B cell (primary cell): ENCODE measurements around the gene NDOR1. TPM values are rescaled to one million over a fixed set of nuclear protein-coding genes. Genes with fewer than 3 reads are reported as not detected.

ENCODE experiments used
- ATAC-seq: fragments of 200-7000 bp; cut with Tn5 transposase; one replicate; pipeline ENCODE4 v1.10.0; 2021; ENCODE audit warnings: low read depth, mild to moderate bottlenecking, moderate number of reproducible peaks, moderate library complexity
- CTCF ChIA-PET: fragments of 350-600 bp; sonication (Branson Sonifier 250); formaldehyde crosslinking; loops from one replicate; lab custom pipeline; 2021; ENCODE audit warnings: antibody characterized with exemption, inconsistent platforms; lab: Charles Lee
- POLR2A ChIA-PET: fragments of 350-600 bp; sonication (Branson Sonifier 250); formaldehyde crosslinking; loops from one replicate; lab custom pipeline; 2021; ENCODE audit warnings: antibody characterized with exemption; lab: Charles Lee
- DNase-seq: peaks from one replicate; pipeline ENCODE4 v3.0.0; 2013
- H2AFZ ChIP-seq: 2 replicates; pipeline ENCODE4 v1.6.1; 2012; ENCODE audit warnings: mild to moderate bottlenecking, low read depth, low read length; ENCODE audit not compliant: insufficient read depth, poor library complexity, severe bottlenecking
- H3K27ac ChIP-seq, 2 donors: 1 replicate in 1 of 2; 2 replicates in 1 of 2; pipeline ENCODE4 v1.5.1; 2012 to 2013; ENCODE audit warnings: low read length in 2 of 2, mild to moderate bottlenecking in 2 of 2, moderate library complexity in 1 of 2
- H3K27me3 ChIP-seq, 4 experiments: fragments of 200-600 bp in 1 of 4; sonication (generic) in 1 of 4; replicated peaks in 1 of 4; 1 replicate in 2 of 4; 2 replicates in 2 of 4; pipeline versions ENCODE4 v1.6.1 to v1.7.0; 2013 to 2016; ENCODE audit warnings: low read length in 3 of 4, mild to moderate bottlenecking in 2 of 4, mixed read lengths in 1 of 4, moderate library complexity in 1 of 4; ENCODE audit not compliant: insufficient read depth in 4 of 4, control insufficient read depth in 3 of 4; ENCODE audit errors: control extremely low read depth in 1 of 4
- H3K36me3 ChIP-seq, 2 experiments: replicated peaks in 1 of 2; 1 replicate in 1 of 2; 2 replicates in 1 of 2; pipeline versions ENCODE4 v1.6.1 to v1.7.1; 2013; ENCODE audit warnings: low read length in 1 of 2; ENCODE audit not compliant: insufficient read depth in 2 of 2, control insufficient read depth in 1 of 2; ENCODE audit errors: control extremely low read depth in 1 of 2, extremely low read depth in 1 of 2
- H3K4me1 ChIP-seq, 2 donors: fragments of 200-600 bp in 1 of 2; sonication (generic) in 1 of 2; 1 replicate in 1 of 2; 2 replicates in 1 of 2; pipeline versions ENCODE4 v1.5.1 to v1.6.1; 2013 to 2017; ENCODE audit warnings: low read length in 2 of 2; ENCODE audit not compliant: control insufficient read depth in 2 of 2, insufficient read depth in 2 of 2
- H3K4me2 ChIP-seq: replicated peaks from 2 replicates; pipeline ENCODE3; 2012; ENCODE audit warnings: mild to moderate bottlenecking, low read depth, low read length; ENCODE audit not compliant: poor library complexity, severe bottlenecking
- H3K4me3 ChIP-seq, 5 experiments: fragments of 200-600 bp in 1 of 5; sonication (generic) in 1 of 5; 1 replicate in 3 of 5; 2 replicates in 2 of 5; pipeline versions ENCODE4 v1.5.1 to v1.7.0; 2011 to 2016; ENCODE audit warnings: low read length in 4 of 5, mild to moderate bottlenecking in 4 of 5, low read depth in 2 of 5, control low read depth in 1 of 5, moderate library complexity in 1 of 5; ENCODE audit not compliant: insufficient read depth in 1 of 5; ENCODE audit errors: control extremely low read depth in 1 of 5, extremely low read depth in 1 of 5
- H3K79me2 ChIP-seq: fragments of 200-600 bp; sonication (generic); one replicate; pipeline ENCODE4 v1.6.0; 2016; ENCODE audit warnings: low read length; ENCODE audit not compliant: control insufficient read depth, insufficient read depth
- H3K9ac ChIP-seq: fragments of 200-600 bp; sonication (generic); 2 replicates; pipeline ENCODE4 v1.6.1; 2017; ENCODE audit warnings: mild to moderate bottlenecking, low read length, moderate library complexity
- H3K9me3 ChIP-seq, 3 donors: one replicate each; pipeline versions ENCODE4 v1.6.1 to v1.7.1; 2013; ENCODE audit warnings: low read length in 2 of 3; ENCODE audit not compliant: control insufficient read depth in 2 of 3, insufficient read depth in 1 of 3; ENCODE audit errors: control extremely low read depth in 1 of 3
- H4K20me1 ChIP-seq: 2 replicates; pipeline ENCODE4 v1.6.0; 2012; ENCODE audit warnings: mild to moderate bottlenecking, low read length; ENCODE audit not compliant: insufficient read depth, control insufficient read depth, poor library complexity, severe bottlenecking
- H3K27ac Mint-ChIP-seq: one replicate; pipeline ENCODE4 v1.8.0; 2021; ENCODE audit warnings: mixed read lengths
- H3K27me3 Mint-ChIP-seq: one replicate; pipeline ENCODE4 v1.8.0; 2021; ENCODE audit warnings: mixed read lengths
- H3K4me1 Mint-ChIP-seq: one replicate; pipeline ENCODE4 v1.8.0; 2021; ENCODE audit warnings: mixed read lengths
- H3K4me3 Mint-ChIP-seq: one replicate; pipeline ENCODE4 v1.8.0; 2021; ENCODE audit warnings: mixed read lengths
- H3K9me3 Mint-ChIP-seq: one replicate; pipeline ENCODE4 v1.8.0; 2022; ENCODE audit warnings: mixed read lengths; ENCODE audit not compliant: insufficient read depth
- EZH2 ChIP-seq: IDR thresholded peaks from 2 replicates; pipeline ENCODE4 v1.6.1; 2012; ENCODE audit warnings: borderline replicate concordance, low read depth, mild to moderate bottlenecking, moderate library complexity, low read length; ENCODE audit not compliant: insufficient read depth, poor library complexity, severe bottlenecking
- WGBS: methylation state at CpG from one replicate; pipeline ENCODE4 v1.1.5; 2013; ENCODE audit warnings: missing lambda C conversion rate; ENCODE audit not compliant: insufficient coverage; 5-methylcytosine and 5-hydroxymethylcytosine counted together
- intact Hi-C: fragments of 100-400 bp; cut with micrococcal nuclease; formaldehyde crosslinking; loops from one replicate; pipeline ENCODE4 v1.10.0; 2022
- polyA plus RNA-seq: library from polyadenylated mRNA; depleted of rRNA; stranded (reverse); fragments of >200 nt; gene quantifications from 2 replicates; pipeline ENCODE4 v1.2.3, GENCODE V29; 2012
- total RNA-seq, 2 donors: library from RNA; stranded (reverse); fragments of 120-200 nt in 1 of 2; gene quantifications; 1 replicate in 1 of 2; 2 replicates in 1 of 2; pipeline versions ENCODE4 v1.2.3 to v1.2.4, GENCODE V29; 2013 to 2022
- TF ChIP-seq, protein P1 (sequence below): fragments of 200-600 bp; IDR thresholded peaks from one replicate; pipeline ENCODE4 v1.8.0; 2022; ENCODE audit warnings: antibody characterized with exemption, mild to moderate bottlenecking

The NDOR1 gene
- total and polyA plus RNA-seq, 2 donors (not counting 1 experiment from before 2014, with no cell fraction given), result 36.4 to 40.9 TPM

- TF ChIP-seq EZH2, result no peak
- TF ChIP-seq, protein P1, sequence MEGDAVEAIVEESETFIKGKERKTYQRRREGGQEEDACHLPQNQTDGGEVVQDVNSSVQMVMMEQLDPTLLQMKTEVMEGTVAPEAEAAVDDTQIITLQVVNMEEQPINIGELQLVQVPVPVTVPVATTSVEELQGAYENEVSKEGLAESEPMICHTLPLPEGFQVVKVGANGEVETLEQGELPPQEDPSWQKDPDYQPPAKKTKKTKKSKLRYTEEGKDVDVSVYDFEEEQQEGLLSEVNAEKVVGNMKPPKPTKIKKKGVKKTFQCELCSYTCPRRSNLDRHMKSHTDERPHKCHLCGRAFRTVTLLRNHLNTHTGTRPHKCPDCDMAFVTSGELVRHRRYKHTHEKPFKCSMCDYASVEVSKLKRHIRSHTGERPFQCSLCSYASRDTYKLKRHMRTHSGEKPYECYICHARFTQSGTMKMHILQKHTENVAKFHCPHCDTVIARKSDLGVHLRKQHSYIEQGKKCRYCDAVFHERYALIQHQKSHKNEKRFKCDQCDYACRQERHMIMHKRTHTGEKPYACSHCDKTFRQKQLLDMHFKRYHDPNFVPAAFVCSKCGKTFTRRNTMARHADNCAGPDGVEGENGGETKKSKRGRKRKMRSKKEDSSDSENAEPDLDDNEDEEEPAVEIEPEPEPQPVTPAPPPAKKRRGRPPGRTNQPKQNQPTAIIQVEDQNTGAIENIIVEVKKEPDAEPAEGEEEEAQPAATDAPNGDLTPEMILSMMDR, result no peak
- CTCF ChIA-PET, result no interaction called here
- DNase-seq (no peak), ATAC-seq (no peak)
- intact Hi-C loops, result no loop called here
- H3K4me1 Mint-ChIP-seq, result peaks cover 11% of the 10 kb centered on the region
- Histone ChIP-seq H3K79me2 (peaks cover 14% of the 10 kb centered on the region), H3K27me3 (no peaks in the 10 kb centered on the region), H3K4me2 (no peak overlapping the region), H3K36me3 (no peaks in the 10 kb centered on the region), H3K4me1 (peaks cover 6 to 9% of the 10 kb centered on the region in 2 donors), H4K20me1 (peaks cover 9% of the 10 kb centered on the region), H3K4me3 (no peak overlapping the region), H3K9me3 (no peaks in the 10 kb centered on the region), H3K27ac (no peak overlapping the region), H2AFZ (no peak overlapping the region), H3K9ac (no peak overlapping the region)
- H3K4me3 Mint-ChIP-seq, result no peak overlapping the region
- no peak overlapping the region for H3K27ac Mint-ChIP-seq
- POLR2A ChIA-PET, result no interaction called here
- no peaks in the 10 kb centered on the region for H3K27me3 Mint-ChIP-seq
- 87% methylated on average over 13 of the region's 13 CpGs for WGBS
- H3K9me3 Mint-ChIP-seq, result no peaks in the 10 kb centered on the region
These were observed 6.0 kb downstream of the NDOR1 start for GRCh38 chr9:137211532-137211931.

GRCh38 chr9:137212520-137212919 lies 7.0 kb downstream of the NDOR1 start:
- no peaks in the 10 kb centered on the region for H3K9me3 ChIP-seq
- H3K27ac ChIP-seq, result no peak overlapping the region
- intact Hi-C loops, result no loop called here
- no peaks in the 10 kb centered on the region for H3K27me3 ChIP-seq
- WGBS, result 93% methylated on average over 21 of the region's 21 CpGs
- H3K27ac Mint-ChIP-seq, result no peak overlapping the region
- H3K9me3 Mint-ChIP-seq, result no peaks in the 10 kb centered on the region
- no peak overlapping the region for H3K4me2 ChIP-seq
- DNase-seq (no peak), ATAC-seq (no peak)
- no peak overlapping the region for H3K9ac ChIP-seq
- ChIA-PET CTCF (no interaction called here), POLR2A (no interaction called here)
- no peaks in the 10 kb centered on the region for H3K4me1 ChIP-seq
- peaks cover 1% of the 10 kb centered on the region for H3K4me1 Mint-ChIP-seq
- no peaks in the 10 kb centered on the region for H3K27me3 Mint-ChIP-seq
- no peak overlapping the region for H3K4me3 Mint-ChIP-seq
- TF ChIP-seq EZH2, result no peak
- TF ChIP-seq, protein P1, result no peak
- H3K36me3 ChIP-seq, result no peaks in the 10 kb centered on the region
- no peak overlapping the region for H3K4me3 ChIP-seq
- H4K20me1 ChIP-seq, result no peaks in the 10 kb centered on the region
- H2AFZ ChIP-seq, result no peak overlapping the region
- peaks cover 4% of the 10 kb centered on the region for H3K79me2 ChIP-seq
